AG04450 (cell line): ENCODE data around the gene KCNH1. TPM values are rescaled to one million over a fixed set of nuclear protein-coding genes. Genes with fewer than 3 reads are reported as not detected.
A peak's percentile ranks its signal among the peaks of the same experiment; 100 is the strongest.

Source experiments
- CTCF ChIA-PET: fragments of 300-600, 350-600 bp; formaldehyde crosslinking; extraction: SDS; loops from one replicate; lab custom pipeline; 2022; ENCODE audit warnings: antibody characterized with exemption, inconsistent platforms; lab: Charles Lee
- POLR2A ChIA-PET: fragments of 350-600 bp; formaldehyde crosslinking; extraction: SDS; loops from one replicate; lab custom pipeline; 2021; ENCODE audit warnings: antibody characterized with exemption, inconsistent platforms; lab: Yijun Ruan, JAX
- DNase-seq: peaks from one replicate; pipeline ENCODE4 v3.0.0-alpha.2; 2011; ENCODE audit warnings: low read depth, low spot score
- H3K27ac ChIP-seq: one replicate; pipeline ENCODE4 v1.5.1; 2012; ENCODE audit warnings: low read depth, low read length, control low read depth
- H3K27me3 ChIP-seq: one replicate; pipeline ENCODE4 v1.6.0; 2012; ENCODE audit warnings: low read length; ENCODE audit not compliant: control insufficient read depth, insufficient read depth
- H3K4me3 ChIP-seq: 2 replicates; pipeline ENCODE4 v1.5.1; 2011; ENCODE audit warnings: mild to moderate bottlenecking, low read depth, low read length, control low read depth
- H3K9me3 ChIP-seq: 2 replicates; pipeline ENCODE4 v1.5.1; 2012; ENCODE audit warnings: low read length; ENCODE audit not compliant: control insufficient read depth, insufficient read depth
- CTCF ChIP-seq: IDR thresholded peaks from 2 replicates; pipeline ENCODE4 v1.5.1; 2011; ENCODE audit warnings: low read depth, low read length, control low read depth, inconsistent platforms
- polyA plus RNA-seq: library from polyadenylated mRNA; depleted of rRNA; stranded (reverse); fragments of >200 nt; gene quantifications from 2 replicates; pipeline ENCODE4 v1.2.3, GENCODE V29; 2011

Gene KCNH1
- polyA plus RNA-seq, 1 experiment = 0.31 TPM

- Histone ChIP-seq H3K4me3 (no peak overlapping the region), H3K9me3 (no peaks in the 10 kb centered on the region; the same call in 1 of the 2 replicates), H3K27ac (no peak overlapping the region), H3K27me3 (no peaks in the 10 kb centered on the region)
- ChIA-PET POLR2A (no interaction called here), CTCF (no interaction called here)
- no peak for TF ChIP-seq CTCF
- no peak for DNase-seq
These were observed 339.5 kb downstream of the KCNH1 start for GRCh38 chr1:210794445-210794844.

GRCh38 chr1:210792250-210793102, 341.5 kb downstream of the KCNH1 start:
- DNase-seq = peak; percentile 43
- CTCF ChIA-PET = no interaction called here
- H3K9me3 ChIP-seq = no peaks in the 10 kb centered on the region; the same call in 1 of the 2 replicates
- POLR2A ChIA-PET = no interaction called here
- no peak for TF ChIP-seq CTCF
- H3K27me3 ChIP-seq = no peaks in the 10 kb centered on the region
- no peak overlapping the region for H3K4me3 ChIP-seq
- H3K27ac ChIP-seq = no peak overlapping the region

GRCh38 chr1:210790196-210790595, 343.8 kb downstream of the KCNH1 start:
- POLR2A ChIA-PET = no interaction called here
- no peak for DNase-seq
- CTCF ChIA-PET = no interaction called here
- Histone ChIP-seq H3K27me3 (no peaks in the 10 kb centered on the region), H3K27ac (no peak overlapping the region), H3K9me3 (no peaks in the 10 kb centered on the region), H3K4me3 (no peak overlapping the region)
- no peak for TF ChIP-seq CTCF

GRCh38 chr1:210787800-210788199, 346.1 kb downstream of the KCNH1 start:
- POLR2A ChIA-PET = no interaction called here
- TF ChIP-seq CTCF = no peak
- no peak overlapping the region for H3K27ac ChIP-seq
- CTCF ChIA-PET = interaction anchor here (0.7 kb wide), 1 partner anchor 381 kb away, joined by 5 read pairs; no protein-coding TSS in a partner anchor
- H3K27me3 ChIP-seq = no peaks in the 10 kb centered on the region
- no peak for DNase-seq
- H3K4me3 ChIP-seq = no peak overlapping the region
- no peaks in the 10 kb centered on the region for H3K9me3 ChIP-seq

GRCh38 chr1:210786546-210786945, 347.4 kb downstream of the KCNH1 start:
- no peak overlapping the region for H3K27ac ChIP-seq
- ChIA-PET POLR2A (no interaction called here), CTCF (no interaction called here)
- H3K4me3 ChIP-seq = no peak overlapping the region
- H3K9me3 ChIP-seq = no peaks in the 10 kb centered on the region
- TF ChIP-seq CTCF = no peak
- H3K27me3 ChIP-seq = no peaks in the 10 kb centered on the region
- DNase-seq = no peak
